ENCODE data around the gene RABL2B. TPM values are rescaled to one million over a fixed set of nuclear protein-coding genes. Genes with fewer than 3 reads are reported as not detected.

RABL2B gene
- total RNA-seq, 1 experiment from 2014 or later, result 30.2 TPM

Other genes with a start within 250 kb of the RABL2B start
- gene KLHDC7B, start 237.7 kb downstream of the RABL2B start, total RNA-seq (2022), result 0.98 and 4.1 TPM in 2 replicates
- 0.82 and 1.2 TPM in 2 replicates for gene SYCE3, start 220.7 kb downstream of the RABL2B start, total RNA-seq (2022)
- 52.2 and 57.3 TPM in 2 replicates for gene CPT1B, start 205.2 kb downstream of the RABL2B start, total RNA-seq (2022)
- 51.4 and 60.6 TPM in 2 replicates for gene CHKB, start 200.8 kb downstream of the RABL2B start, total RNA-seq (2022)
- gene MAPK8IP2, start 182.8 kb downstream of the RABL2B start, total RNA-seq (2022), result 1.2 and 2.5 TPM in 2 replicates
- gene ARSA, start 155.5 kb downstream of the RABL2B start, total RNA-seq (2022), result 21.3 and 22.0 TPM in 2 replicates
- 1.2 and 1.9 TPM in 2 replicates for gene SHANK3, start 110.8 kb downstream of the RABL2B start, total RNA-seq (2022)
- gene ACR, start 45.4 kb downstream of the RABL2B start, total RNA-seq (2022), result not detected in 2 replicates